HG03571 (cell line): ENCODE results near the gene LTBP4.

Experiments
- ATAC-seq: cut with Tn5 transposase; IDR thresholded peaks from one replicate; pipeline ENCODE4 v1.9.1; 2021; ENCODE audit not compliant: unreplicated experiment

Gene LTBP4

DNA sequence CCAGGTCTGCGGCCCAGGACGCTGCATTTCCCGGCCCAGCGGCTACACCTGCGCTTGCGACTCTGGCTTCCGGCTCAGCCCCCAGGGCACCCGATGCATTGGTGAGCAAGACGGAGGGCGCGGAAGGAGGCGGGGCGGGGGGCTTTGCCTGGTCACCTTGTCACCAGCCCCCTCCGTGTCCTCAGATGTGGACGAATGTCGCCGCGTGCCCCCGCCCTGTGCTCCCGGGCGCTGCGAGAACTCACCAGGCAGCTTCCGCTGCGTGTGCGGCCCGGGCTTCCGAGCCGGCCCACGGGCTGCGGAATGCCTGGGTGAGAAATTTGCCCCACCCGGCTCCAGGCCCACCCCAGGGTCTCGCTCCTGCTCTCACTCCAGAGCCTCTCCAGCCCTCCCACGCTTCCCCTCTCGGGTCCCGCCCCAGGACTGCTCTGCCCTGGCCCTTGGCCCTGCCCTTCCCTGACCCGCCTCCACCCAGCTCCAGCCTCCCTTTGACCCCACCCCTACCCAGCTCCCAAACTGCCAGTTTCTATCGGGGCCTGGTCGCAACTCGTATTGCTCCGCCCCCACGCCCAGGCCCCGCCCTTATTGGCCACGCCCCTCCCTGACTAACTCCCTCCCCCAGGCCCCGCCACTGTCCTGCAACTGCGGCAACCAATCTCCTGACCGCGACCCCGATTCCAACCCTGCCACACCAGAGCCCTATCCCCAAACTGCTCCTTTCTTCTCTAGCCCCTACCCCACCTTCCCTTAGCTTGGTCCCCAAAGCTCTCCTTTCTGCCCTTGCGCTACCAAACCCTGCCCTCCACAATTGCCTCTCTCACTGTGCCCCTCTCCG, 8.6 kb downstream of the LTBP4 start:
- no peak for ATAC-seq

DNA sequence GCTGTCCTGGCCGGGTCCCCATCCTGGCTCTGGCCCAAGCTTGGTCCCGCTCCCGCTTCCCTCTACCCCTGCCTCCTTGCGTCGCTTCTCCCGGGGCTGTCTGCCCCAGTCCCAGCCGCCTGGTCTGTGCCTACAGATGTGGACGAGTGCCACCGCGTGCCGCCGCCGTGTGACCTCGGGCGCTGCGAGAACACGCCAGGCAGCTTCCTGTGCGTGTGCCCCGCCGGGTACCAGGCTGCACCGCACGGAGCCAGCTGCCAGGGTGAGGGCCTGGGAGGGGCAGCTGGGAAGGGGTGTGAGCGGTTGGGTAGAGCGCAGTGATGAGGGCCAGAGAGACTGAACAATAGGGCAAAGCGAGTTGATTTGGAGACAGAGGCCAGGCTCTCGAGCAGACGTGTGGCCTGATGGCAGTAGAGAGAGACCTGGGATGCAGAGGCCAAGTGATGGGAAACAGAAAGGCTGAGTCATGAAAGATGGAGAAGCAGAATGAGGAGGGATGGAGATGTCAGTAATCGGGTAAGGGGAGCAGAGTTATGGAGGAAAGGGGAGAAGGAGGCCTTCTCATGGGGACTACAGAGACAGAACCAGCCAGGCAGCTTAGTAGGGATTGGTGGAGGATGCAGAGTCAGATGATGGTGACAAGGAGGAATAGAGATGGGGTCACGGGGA, 9.4 kb downstream of the LTBP4 start:
- ATAC-seq: no peak

DNA sequence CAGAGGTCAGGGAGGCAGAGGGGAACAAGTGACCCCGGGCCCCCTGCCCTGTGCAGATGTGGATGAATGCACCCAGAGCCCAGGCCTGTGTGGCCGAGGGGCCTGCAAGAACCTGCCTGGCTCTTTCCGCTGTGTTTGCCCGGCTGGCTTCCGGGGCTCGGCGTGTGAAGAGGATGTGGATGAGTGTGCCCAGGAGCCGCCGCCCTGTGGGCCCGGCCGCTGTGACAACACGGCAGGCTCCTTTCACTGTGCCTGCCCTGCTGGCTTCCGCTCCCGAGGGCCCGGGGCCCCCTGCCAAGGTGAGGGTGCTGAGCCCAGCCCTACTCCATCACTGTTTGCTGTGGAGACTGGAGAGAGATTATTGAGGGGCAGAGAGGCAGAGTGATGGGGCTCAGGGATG, 9.9 kb downstream of the LTBP4 start:
- ATAC-seq: no peak

DNA sequence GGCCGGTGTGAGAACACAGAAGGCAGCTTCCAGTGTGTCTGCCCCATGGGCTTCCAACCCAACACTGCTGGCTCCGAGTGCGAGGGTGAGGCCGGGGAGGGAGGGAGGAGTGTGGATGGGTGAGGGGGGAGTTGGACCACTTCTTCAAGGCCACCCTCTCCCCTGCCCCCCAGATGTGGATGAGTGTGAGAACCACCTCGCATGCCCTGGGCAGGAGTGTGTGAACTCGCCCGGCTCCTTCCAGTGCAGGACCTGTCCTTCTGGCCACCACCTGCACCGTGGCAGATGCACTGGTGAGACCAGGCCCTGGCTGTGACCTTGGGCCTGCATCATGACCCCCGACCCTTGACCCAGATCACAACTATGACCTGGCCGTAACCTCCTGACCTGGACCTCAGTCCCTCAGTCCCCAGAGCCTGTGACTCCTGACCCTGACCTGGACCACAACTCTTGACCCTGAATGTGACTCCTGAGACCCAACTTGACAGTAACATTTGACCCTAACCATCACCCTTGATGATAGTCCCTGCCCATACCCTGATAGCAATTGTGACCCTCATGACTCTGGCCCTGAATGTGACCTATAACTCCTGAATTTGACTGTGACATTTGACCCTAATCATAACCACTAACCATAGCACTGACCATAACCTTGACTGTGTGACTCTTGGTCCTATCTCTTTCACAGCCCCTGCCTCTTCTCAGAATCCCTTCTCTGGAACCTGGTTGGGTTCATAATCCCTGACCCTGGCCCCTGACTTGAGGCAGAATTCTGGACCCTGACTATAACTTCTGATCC, 10.9 kb downstream of the LTBP4 start:
- no peak for ATAC-seq

DNA sequence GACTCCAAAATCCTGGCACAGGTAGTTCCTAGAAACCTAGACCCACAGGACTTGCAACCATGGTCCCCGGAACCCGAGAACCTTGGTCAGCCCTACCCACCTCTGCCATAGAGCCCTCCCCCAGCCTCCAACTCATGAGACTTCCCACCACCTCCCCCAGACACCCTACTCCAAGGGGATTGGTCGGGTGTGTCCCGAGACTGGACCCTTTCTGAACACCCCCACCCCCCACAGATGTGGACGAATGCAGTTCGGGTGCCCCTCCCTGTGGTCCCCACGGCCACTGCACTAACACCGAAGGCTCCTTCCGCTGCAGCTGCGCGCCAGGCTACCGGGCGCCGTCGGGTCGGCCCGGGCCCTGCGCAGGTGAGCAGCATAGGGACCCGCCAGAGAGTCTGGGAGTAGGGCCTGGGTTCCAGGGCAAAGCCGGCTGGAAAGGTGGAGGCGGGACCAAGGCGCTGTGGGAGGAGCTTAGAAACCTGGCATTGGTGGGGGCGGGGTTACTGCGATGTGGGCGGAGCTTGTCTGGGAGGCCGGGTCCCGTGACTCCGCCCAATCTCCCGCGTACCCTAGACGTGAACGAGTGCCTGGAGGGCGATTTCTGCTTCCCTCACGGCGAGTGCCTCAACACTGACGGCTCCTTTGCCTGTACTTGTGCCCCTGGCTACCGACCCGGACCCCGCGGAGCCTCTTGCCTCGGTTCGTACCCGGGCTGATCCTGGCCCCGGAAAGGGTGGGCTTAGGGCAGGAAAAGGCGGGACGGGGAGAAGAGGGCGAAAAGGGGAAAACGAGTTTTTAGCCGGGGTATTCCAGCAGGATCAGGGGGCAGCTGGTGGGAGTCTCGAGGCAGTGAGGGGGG, 11.9 kb downstream of the LTBP4 start:
- no peak for ATAC-seq

DNA sequence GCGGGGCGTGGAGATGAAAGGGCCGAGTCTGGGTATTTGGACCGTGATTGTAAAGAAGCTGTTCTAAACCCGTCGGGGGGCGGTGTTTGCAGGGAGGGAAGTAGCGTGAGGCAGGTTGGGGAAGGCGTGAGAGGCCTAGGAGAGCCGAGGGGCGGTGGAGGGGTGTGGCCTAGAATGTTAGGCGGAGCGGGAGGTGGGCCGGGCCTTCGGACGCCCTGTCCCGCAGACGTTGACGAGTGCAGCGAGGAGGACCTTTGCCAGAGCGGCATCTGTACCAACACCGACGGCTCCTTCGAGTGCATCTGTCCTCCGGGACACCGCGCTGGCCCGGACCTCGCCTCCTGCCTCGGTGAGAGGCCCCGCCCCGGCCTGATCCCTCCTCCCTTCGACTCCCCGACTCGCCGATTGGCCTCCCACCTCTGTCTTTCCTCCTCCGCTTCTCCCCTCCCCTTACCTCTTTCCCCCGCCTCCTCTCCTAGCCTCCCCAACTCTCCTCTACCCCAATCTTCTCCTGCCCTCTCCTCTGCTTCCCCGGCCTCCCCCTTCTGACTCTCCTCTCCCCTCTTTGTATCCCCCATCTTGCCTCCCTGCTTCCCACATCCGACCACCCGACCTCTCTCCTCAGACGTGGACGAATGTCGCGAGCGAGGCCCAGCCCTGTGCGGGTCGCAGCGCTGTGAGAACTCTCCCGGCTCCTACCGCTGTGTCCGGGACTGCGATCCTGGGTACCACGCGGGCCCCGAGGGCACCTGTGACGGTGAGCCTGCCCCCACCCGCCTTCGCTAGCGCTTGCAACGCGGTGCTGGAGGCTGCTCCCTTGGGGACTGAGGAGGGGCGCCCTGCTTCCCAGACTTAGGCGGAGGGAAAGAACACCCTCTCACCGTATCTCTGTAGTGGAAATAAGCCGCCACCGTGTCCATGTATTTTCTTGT, 12.8 kb downstream of the LTBP4 start:
- ATAC-seq: peak; percentile 45

DNA sequence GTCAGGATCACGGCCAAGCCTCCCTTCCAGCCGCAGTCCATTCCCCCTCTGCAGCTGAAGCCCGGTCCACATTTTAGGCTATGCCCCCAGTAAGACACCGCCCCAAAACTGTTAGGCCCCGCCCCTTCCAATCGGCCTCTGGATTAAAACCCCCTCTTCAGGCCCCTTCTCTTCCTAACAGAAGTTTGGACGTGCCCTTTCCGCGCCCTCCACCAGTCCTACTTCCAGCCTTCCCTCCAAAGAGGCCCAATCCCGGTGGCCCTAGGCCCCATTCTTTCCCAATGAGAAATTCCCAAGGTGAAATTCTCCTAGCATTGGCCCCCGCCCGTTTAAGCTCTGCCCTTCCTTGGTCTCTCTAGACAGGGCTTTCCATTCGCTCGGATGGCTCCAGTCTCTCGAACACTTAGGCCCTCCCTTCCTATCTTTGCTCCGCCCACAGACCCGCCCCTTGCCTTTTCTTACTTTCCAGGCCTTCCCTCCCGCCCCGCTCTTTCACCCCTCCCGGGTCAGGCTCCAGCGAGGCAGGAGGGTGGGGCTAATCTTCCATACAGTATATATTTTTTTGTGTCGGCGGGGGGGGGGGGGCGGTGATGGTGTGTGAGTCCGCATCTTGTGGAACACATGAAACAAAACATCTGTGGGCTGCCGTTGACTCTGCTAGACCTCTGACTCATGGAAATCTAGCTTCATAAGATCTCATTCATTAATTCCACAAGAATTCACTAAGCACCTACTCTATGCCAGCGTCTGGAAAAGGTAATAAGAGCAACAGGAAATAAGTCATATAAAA, 13.6 kb downstream of the LTBP4 start:
- no peak for ATAC-seq

DNA sequence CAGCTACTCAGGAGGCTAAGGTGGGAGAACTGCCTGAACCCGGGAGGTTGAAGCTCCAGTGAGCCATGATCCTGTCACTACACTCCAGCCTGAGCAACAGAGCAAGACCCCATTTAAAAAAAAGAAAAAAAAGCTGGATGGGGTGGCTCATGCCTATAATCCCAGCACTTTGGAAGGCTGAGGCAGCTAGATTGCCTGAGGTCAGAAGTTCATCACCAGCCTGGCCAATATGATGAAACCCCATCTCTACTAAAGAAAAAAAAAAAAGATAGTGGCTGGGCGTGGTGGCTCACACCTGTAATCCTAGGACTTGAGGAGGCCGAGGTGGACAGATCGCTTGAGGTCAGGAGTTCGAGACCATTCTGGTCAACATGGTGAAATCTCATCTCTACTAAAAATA, 15.0 kb downstream of the LTBP4 start:
- ATAC-seq: no peak

DNA sequence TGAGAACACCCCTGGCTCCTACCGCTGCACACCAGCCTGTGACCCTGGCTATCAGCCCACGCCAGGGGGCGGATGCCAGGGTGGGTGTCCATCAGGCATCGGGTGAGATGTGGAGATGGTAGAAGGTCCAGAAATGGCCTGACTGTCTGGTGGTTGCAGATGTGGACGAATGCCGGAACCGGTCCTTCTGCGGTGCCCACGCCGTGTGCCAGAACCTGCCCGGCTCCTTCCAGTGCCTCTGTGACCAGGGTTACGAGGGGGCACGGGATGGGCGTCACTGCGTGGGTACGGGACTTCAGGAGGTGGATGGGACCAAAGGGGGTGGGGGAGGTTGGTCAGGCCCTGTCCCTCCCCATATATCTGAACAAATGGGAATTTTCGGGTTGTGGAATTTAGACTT, 15.8 kb downstream of the LTBP4 start:
- ATAC-seq: no peak

DNA sequence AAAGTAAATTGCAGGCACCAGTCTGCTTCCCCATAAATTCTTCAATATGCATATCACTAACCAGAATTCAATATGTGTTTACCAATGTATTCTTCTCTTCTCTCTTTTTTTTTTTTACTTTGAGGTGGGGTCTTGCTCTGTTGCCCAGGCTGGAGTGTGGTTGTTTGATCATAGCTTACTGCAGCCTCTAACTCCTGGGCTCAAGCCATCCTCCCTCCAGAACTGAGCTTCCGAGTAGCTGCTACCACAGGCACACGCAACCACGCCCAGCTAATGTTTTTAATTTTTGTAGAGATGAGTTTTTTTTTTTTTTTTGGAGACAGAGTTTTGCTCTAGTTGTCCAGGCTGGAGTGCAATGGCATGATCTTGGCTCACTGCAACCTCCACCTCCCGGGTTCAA, 16.8 kb downstream of the LTBP4 start:
- no peak for ATAC-seq

DNA sequence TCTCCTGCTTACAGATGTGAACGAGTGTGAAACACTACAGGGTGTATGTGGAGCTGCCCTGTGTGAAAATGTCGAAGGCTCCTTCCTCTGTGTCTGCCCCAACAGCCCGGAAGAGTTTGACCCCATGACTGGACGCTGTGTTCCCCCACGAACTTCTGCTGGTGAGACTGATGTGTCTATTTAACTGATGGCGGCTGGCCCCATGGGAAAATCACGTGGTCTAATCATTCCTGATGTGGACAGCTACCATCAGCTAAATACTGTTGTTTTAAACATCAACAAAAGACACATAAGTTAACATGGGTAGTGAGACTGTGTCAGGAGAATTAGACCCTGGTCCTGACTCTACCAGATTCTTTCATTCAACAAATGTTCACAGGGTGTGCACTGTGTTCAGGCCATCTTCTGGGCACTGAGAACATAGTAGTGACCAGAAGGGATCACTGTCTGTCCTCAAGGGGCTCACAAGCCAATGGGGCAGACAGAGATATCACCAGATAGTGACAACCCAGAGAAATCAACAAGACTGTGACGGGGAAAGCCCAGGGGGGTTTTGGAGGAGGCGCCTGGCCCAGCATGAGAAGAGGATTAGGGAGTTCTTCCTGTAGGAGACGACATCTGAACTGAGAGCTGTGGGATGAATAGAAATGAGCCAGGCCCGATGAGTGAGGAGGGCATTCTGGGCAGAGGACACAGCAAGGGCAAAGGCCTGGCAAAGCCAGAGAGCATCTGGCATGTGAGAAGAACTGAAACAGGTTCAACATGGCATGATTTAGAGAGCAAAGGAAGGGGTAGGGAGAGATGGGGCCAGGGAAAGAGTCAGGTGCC, 18.4 kb downstream of the LTBP4 start:
- no peak for ATAC-seq

DNA sequence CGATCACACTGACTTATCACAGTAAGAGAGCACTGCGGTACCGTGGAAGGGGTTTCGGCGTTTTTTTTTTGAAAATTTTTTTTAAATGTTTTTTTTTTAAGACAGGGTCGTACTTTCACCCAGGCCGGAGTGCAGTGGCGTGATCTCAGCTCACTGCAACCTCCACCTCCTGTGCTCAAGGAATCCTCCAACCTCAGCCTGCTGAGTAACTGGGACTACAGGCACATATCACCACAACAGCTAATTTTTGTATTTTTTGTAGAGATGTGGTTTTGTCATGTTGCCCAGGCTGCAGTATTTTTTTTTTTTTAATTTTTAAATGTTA, 19.0 kb downstream of the LTBP4 start:
- ATAC-seq: no peak

DNA sequence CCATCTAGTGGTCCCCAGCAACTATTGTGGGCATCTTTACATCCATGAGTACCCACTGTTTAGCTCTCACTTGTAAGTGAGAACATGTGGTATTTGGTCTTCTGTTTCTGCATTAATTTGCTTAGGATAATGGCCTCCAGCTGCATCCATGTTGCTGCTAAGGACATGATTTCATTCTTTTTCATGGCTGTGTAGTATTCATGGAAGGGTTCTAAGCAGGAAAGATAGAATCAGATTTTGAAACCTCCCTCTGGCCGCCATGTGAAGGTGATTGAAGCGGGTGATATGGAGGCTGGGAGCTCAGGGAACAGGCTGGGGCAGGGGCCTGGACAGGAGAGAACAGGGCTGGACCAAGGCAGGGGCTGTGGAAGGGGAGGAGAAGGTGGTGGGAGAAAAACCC, 20.1 kb downstream of the LTBP4 start:
- no peak for ATAC-seq

DNA sequence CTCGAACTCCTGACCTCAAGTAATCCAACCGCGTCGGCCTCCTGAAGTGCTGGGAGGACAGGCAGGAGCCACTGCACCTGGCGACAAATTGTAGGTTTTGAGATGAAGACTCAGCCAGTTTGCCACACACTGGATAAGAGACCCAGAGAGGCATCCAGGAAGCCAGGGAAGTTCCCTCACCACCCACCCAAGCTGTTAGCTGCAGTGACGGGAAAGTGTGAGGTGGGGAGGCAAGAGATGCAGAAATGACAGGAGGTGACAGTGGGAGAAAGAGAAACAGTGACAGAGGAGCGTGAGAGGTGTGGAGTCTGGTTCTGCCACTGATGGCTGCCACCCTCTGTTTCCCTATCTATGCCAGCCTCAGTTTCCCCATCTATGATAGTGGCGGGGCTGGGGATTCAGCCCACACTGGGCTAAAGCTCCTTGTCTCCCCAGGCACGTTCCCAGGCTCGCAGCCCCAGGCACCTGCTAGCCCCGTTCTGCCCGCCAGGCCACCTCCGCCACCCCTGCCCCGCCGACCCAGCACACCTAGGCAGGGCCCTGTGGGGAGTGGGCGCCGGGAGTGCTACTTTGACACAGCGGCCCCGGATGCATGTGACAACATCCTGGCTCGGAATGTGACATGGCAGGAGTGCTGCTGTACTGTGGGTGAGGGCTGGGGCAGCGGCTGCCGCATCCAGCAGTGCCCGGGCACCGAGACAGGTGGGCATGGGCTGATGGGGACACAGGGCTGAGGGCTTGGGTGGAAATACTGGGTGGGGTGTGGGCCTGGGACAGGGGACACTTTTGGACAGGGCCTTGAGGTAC, 21.0 kb downstream of the LTBP4 start:
- no peak for ATAC-seq

DNA sequence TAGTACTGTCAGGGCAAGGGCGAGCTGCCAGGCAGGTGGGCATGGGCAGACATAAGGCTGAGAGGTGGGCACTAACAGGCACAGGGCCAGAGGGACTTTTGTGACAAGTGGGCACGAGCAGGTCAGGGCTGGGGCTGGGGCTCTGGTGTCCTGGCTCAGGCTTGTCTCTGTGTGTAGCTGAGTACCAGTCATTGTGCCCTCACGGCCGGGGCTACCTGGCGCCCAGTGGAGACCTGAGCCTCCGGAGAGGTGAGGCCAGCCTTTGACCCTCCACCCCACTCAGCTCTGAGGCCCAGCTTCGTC, 21.6 kb downstream of the LTBP4 start:
- no peak for ATAC-seq

DNA sequence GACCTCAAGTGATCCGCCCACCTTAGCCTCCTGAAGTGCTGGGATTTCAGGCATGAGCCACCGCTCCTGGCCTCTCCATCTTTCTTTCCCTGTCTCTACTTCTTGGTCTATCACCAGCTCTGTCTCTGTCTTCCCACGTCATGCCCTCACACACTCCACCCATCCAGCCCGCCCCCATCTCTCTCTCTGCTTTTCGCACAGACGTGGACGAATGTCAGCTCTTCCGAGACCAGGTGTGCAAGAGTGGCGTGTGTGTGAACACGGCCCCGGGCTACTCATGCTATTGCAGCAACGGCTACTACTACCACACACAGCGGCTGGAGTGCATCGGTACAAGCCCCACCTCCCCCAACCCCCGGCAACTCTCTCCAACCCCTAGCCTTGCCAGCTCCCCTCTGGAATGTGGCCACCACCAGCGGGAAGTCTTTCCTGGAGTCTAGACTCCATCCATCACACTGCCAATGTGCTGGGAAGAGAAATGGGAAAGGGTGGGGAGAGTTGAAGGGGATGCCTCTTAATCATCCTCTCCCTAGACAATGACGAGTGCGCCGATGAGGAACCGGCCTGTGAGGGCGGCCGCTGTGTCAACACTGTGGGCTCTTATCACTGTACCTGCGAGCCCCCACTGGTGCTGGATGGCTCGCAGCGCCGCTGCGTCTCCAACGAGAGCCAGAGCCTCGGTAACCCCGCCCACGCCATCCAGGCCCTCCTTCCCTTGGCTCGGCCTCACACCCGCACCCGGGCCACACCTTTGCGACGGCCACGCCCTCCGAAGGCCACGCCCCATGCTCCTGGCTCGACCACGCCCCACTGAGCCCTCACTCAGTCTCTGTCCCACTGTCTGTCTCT, 22.5 kb downstream of the LTBP4 start:
- no peak for ATAC-seq
